Upper lobe of left lung (tissue), 6 donors: Measurements from ENCODE around the gene LPCAT1. TPM values are rescaled to one million over a fixed set of nuclear protein-coding genes. Genes with fewer than 3 reads are reported as not detected.
"Not testable (repeated sequence)": the region's sequence is repeated elsewhere in the genome, so short reads cannot be mapped to it uniquely, and the experiment has no call there.

Experiments
- ATAC-seq, 2 donors: fragments of 200-7000 bp; cut with Tn5 transposase; one replicate each; pipeline ENCODE4 v1.9.1; 2022; ENCODE audit warnings: mild to moderate bottlenecking in 2 of 2, moderate library complexity in 2 of 2; ENCODE audit not compliant: low FRiP score in 2 of 2
- DNase-seq, 2 donors: peaks; one replicate each; pipeline ENCODE4 v3.0.0-alpha.2; 2019 to 2020
- H3K27ac ChIP-seq, 4 donors: fragments of 200-600 bp; sonication (generic); one replicate each; pipeline ENCODE4 v1.5.1; 2016 to 2019
- H3K27me3 ChIP-seq, 4 donors: fragments of 200-600 bp; sonication (generic); one replicate each; pipeline ENCODE4 v1.5.1; 2017 to 2019
- H3K36me3 ChIP-seq, 4 donors: fragments of 200-600 bp; sonication (generic); one replicate each; pipeline ENCODE4 v1.5.1; 2016 to 2019
- H3K4me1 ChIP-seq, 4 donors: fragments of 200-600 bp; sonication (generic); one replicate each; pipeline ENCODE4 v1.5.1; 2018 to 2019
- H3K4me3 ChIP-seq, 4 donors: fragments of 200-600 bp; sonication (generic); one replicate each; pipeline ENCODE4 v1.5.1; 2017 to 2019; ENCODE audit warnings: mild to moderate bottlenecking in 2 of 4, moderate library complexity in 1 of 4
- H3K9me3 ChIP-seq, 4 donors: fragments of 200-600 bp; sonication (generic); one replicate each; pipeline ENCODE4 v1.5.1; 2018 to 2019
- CTCF ChIP-seq, 6 experiments: fragments of 450-650 bp in 4 of 6; fragments of 200-600 bp in 2 of 6; sonication (generic) in 2 of 6; IDR thresholded peaks; one replicate each; pipeline ENCODE4 v1.5.1; 2016 to 2019; ENCODE audit warnings: antibody characterized with exemption in 6 of 6
- EP300 ChIP-seq, 4 donors: sonication (generic); formaldehyde crosslinking; IDR thresholded peaks; one replicate each; pipeline ENCODE4 v1.5.1; 2017; ENCODE audit warnings: antibody characterized with exemption in 4 of 4, control low read depth in 2 of 4
- POLR2A ChIP-seq, 4 donors: fragments of 450-650 bp; IDR thresholded peaks; one replicate each; pipeline ENCODE4 v1.5.1; 2016 to 2017; ENCODE audit warnings: antibody characterized with exemption in 4 of 4, mild to moderate bottlenecking in 2 of 4
- POLR2AphosphoS5 ChIP-seq, 2 donors: sonication (generic); formaldehyde crosslinking; IDR thresholded peaks; one replicate each; pipeline ENCODE4 v1.5.1; 2017; ENCODE audit warnings: antibody characterized with exemption in 2 of 2
- WGBS, 2 donors: methylation state at CpG; one replicate each; pipeline ENCODE4 v1.1.5; 2017 to 2018; 5-methylcytosine and 5-hydroxymethylcytosine counted together
- total RNA-seq, 6 donors: library from RNA; depleted of rRNA in 4 of 6; stranded (reverse); fragments of >200 nt in 4 of 6; gene quantifications; one replicate each; pipeline versions ENCODE4 v1.1.0 to v1.2.1, GENCODE V29; 2016 to 2021
- donor health status: DM: no; HTN: no; CAD: no; lungs with moderate emphysema.
- donor health status: DM: no; HTN: yes; CAD: no; lungs with severe emphysema.

The LPCAT1 gene
- total RNA-seq, 6 donors from 2014 or later, result 403 to 922 (median 538) TPM

GRCh38 chr5:1476967-1477310, 46.8 kb downstream of the LPCAT1 start:
- Histone ChIP-seq H3K4me1 (peaks cover 0 to 6% (median 5%) of the 10 kb centered on the region in 4 donors), H3K27ac (peak overlapping the region in 3 of 4 donors; percentile 55 to 78 (median 69)), H3K4me3 (no peak overlapping the region), H3K9me3 (no peaks in the 10 kb centered on the region), H3K27me3 (no peaks in the 10 kb centered on the region), H3K36me3 (peaks cover 33 to 95% (median 69%) of the 10 kb centered on the region in 4 donors)
- DNase-seq, result no peak
- TF ChIP-seq POLR2AphosphoS5 (IDR thresholded peaks at IDR 0.05) (no peak), POLR2A (IDR thresholded peaks at IDR 0.05) (no peak), EP300 (IDR thresholded peaks at IDR 0.05) (no peak), CTCF (IDR thresholded peaks at IDR 0.05) (no peak)
- ATAC-seq, result no peak
- WGBS, 2 donors, result 89 to 91% methylated on average over 11 of the region's 11 CpGs

GRCh38 chr5:1476181-1476966, 47.4 kb downstream of the LPCAT1 start:
- WGBS, 2 donors, result 84 to 85% methylated on average over 23 to 27 of the region's 28 CpGs
- peak overlapping the region in 3 of 4 donors; percentile 55 to 78 (median 69) for H3K27ac ChIP-seq
- no peaks in the 10 kb centered on the region for H3K9me3 ChIP-seq
- peaks cover 0 to 6% (median 5%) of the 10 kb centered on the region in 4 donors for H3K4me1 ChIP-seq
- no peaks in the 10 kb centered on the region for H3K27me3 ChIP-seq
- TF ChIP-seq POLR2AphosphoS5 (IDR thresholded peaks at IDR 0.05) (no peak), POLR2A (IDR thresholded peaks at IDR 0.05) (no peak), EP300 (IDR thresholded peaks at IDR 0.05) (no peak), CTCF (IDR thresholded peaks at IDR 0.05) (no peak)
- ATAC-seq (no peak), DNase-seq (peak; percentile 21 to 74)
- H3K4me3 ChIP-seq, result no peak overlapping the region
- H3K36me3 ChIP-seq, result peaks cover 31 to 93% (median 70%) of the 10 kb centered on the region in 4 donors

GRCh38 chr5:1475544-1475900, 48.2 kb downstream of the LPCAT1 start:
- DNase-seq, result peak; percentile 18 to 68
- not testable (repeated sequence) for H3K9me3 ChIP-seq, H3K27me3 ChIP-seq, ATAC-seq, H3K4me3 ChIP-seq, H3K4me1 ChIP-seq
- Histone ChIP-seq H3K36me3 (peaks cover 33 to 93% (median 79%) of the 10 kb centered on the region in 4 donors), H3K27ac (peak overlapping the region in 2 of 4 donors; percentile 35 to 46)
- WGBS, 2 donors, result 89 to 90% methylated on average over 3 to 16 of the region's 17 CpGs

- peak overlapping the region in 2 of 4 donors; percentile 35 to 46 for H3K27ac ChIP-seq
- no peak for ATAC-seq
- H3K4me3 ChIP-seq, result no peak overlapping the region
These were observed 48.8 kb downstream of the LPCAT1 start for GRCh38 chr5:1474866-1475543.

More at GRCh38 chr5:1474866-1475543, 48.8 kb downstream of the LPCAT1 start:
- 84 to 92% methylated on average over 18 to 24 of the region's 24 CpGs for WGBS, 2 donors
- TF ChIP-seq EP300 (IDR thresholded peaks at IDR 0.05), result no peak
- TF ChIP-seq POLR2AphosphoS5 (IDR thresholded peaks at IDR 0.05), result peak in 1 of 2 donors; percentile 68
- TF ChIP-seq POLR2A (IDR thresholded peaks at IDR 0.05), result no peak
- no peak for TF ChIP-seq CTCF (IDR thresholded peaks at IDR 0.05)
- Histone ChIP-seq H3K4me1 (peaks cover 0 to 6% (median 3%) of the 10 kb centered on the region in 4 donors), H3K9me3 (no peaks in the 10 kb centered on the region), H3K36me3 (peaks cover 37 to 93% (median 83%) of the 10 kb centered on the region in 4 donors), H3K27me3 (no peaks in the 10 kb centered on the region)
- DNase-seq, result peak in 1 of 2 donors; percentile 38
